GM20000 (cell line): ENCODE data around the gene HOXA3.

Source experiments
- DNase-seq: peaks from one replicate; pipeline ENCODE4 v3.0.0; 2012; ENCODE audit warnings: low spot score
- TF ChIP-seq, protein P1 (sequence below): IDR thresholded peaks from 2 replicates; pipeline ENCODE4 v1.5.1; 2012; ENCODE audit warnings: mild to moderate bottlenecking, control low read depth; ENCODE audit errors: extremely low read depth, missing control alignments

Gene HOXA3

DNA sequence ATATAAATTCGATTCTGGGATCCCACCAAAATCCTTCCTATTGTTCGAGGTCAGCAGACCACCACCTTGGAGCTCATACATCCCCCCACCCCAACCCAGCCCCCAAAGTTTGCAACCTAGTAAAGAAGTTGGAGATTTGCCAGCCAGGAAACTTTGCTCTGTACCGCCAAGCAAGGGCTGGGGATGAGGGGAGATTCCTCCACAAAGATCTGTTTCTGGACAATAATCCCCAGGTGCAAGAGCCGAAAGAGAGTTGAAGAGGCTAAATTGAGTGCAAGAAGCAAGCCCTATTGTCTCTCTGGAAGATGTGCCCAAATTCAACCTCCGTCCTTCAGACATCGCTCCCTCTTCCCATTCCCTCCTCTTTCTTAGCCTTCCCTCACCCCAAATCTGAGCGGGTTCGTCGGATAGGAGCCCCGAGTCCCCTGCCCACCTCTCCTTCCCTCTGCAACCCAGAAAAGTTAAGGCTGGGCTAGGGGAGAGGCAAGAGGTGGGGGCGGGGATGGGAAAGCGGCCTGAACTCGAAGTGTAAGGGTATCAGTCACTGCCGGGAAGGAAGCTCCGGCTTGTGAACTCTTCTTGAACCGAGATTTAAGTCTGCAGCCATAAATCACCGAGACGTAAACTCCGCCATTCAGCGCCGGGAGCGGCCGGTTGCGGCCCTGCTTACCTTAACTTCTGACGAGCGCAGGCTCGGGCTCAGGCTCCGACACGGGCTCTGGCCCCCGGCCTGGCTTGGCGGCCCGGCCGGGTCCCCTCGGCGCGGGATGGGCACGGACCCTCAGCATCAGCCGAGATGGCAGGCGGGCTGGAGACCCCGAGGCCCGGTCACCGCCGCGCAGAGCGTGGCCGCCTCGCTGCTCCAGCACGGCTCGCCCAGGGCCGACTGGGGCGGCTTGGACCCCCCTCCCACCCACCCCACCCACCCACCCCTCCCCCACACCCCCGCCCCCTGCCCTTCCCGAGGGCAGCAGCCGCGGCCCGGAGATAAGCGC is 39.1 kb downstream of the HOXA3 start:
- DNase-seq = no peak
- TF ChIP-seq, protein P1, sequence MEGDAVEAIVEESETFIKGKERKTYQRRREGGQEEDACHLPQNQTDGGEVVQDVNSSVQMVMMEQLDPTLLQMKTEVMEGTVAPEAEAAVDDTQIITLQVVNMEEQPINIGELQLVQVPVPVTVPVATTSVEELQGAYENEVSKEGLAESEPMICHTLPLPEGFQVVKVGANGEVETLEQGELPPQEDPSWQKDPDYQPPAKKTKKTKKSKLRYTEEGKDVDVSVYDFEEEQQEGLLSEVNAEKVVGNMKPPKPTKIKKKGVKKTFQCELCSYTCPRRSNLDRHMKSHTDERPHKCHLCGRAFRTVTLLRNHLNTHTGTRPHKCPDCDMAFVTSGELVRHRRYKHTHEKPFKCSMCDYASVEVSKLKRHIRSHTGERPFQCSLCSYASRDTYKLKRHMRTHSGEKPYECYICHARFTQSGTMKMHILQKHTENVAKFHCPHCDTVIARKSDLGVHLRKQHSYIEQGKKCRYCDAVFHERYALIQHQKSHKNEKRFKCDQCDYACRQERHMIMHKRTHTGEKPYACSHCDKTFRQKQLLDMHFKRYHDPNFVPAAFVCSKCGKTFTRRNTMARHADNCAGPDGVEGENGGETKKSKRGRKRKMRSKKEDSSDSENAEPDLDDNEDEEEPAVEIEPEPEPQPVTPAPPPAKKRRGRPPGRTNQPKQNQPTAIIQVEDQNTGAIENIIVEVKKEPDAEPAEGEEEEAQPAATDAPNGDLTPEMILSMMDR = no peak

DNA sequence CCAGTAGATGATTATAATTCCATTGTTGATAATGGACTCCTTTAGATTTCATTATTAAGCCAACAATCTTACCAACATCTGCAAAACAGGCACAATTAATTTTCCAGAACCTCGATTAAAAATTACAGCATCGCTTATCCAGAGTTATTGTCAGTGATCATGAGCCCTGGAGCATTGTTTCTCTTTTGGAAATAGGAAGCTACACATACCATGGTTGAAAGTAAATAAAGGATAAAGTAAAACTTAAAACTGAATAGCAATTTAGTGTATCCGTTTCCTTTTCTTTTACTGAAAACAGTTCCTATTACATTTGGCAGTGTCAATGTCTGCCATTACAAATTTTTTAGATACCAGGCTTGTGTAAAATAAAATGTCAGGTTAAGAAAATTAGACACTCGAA is 40.0 kb downstream of the HOXA3 start:
- DNase-seq = no peak
- TF ChIP-seq, protein P1 = no peak

DNA sequence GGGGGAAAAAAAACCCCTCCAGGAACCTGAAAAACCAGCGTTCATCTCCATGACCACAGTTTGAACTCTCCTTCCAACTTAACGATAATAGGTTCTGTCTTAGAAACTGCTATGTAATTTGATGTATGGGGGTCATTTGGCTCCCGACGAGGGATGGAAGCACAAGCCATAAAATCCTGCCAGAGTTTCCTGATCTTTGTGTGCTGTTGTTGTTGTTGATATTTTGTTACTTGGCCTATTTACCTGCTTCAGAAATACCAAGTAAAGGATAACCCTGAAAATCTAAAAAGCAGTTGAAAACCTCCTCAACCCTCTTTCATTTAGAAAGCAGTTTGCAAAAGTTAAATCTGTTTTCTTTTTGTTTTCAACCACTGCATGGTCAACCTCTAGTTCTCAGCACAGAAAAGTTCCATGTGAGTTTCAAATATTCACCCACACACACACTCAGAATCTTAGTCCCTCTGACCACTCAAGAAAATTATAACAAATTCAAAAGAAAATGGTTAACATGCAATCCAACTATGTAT is 40.6 kb downstream of the HOXA3 start:
- TF ChIP-seq, protein P1 = no peak
- no peak for DNase-seq

DNA sequence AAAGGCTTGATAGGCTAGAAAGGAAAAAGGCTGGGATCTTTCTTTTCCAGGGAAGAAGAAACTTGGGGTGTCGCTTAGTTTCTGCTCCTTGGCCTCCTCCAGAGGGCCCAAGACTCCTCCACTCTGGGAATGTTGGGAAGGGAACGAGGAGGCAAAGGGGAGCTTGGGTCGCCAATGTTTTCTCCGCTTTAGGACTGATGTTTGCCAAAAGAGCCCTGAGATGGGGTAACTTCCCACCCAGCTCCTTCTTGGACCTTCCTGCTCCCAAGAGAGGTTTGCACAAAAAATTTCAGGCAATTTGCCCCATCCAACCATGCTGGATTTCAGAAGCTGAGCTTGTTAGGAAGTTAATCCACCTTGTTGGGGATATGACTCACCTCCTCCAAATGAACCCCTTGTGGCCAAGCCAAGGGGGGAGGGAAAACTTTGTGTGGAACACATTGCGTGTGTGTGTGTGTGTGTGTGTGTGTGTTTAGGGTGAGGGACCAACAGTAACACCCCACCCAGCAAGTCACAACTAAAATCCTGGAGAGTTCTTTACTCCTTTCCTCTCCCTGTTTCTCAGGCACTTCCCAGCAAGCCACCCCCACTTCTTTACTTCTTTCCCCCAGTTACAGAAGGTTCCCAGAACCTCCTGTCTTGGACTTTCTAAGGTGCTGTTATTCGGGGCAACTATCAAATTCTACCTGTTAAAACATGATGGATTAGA is 41.2 kb downstream of the HOXA3 start:
- TF ChIP-seq, protein P1 = no peak
- no peak for DNase-seq

DNA sequence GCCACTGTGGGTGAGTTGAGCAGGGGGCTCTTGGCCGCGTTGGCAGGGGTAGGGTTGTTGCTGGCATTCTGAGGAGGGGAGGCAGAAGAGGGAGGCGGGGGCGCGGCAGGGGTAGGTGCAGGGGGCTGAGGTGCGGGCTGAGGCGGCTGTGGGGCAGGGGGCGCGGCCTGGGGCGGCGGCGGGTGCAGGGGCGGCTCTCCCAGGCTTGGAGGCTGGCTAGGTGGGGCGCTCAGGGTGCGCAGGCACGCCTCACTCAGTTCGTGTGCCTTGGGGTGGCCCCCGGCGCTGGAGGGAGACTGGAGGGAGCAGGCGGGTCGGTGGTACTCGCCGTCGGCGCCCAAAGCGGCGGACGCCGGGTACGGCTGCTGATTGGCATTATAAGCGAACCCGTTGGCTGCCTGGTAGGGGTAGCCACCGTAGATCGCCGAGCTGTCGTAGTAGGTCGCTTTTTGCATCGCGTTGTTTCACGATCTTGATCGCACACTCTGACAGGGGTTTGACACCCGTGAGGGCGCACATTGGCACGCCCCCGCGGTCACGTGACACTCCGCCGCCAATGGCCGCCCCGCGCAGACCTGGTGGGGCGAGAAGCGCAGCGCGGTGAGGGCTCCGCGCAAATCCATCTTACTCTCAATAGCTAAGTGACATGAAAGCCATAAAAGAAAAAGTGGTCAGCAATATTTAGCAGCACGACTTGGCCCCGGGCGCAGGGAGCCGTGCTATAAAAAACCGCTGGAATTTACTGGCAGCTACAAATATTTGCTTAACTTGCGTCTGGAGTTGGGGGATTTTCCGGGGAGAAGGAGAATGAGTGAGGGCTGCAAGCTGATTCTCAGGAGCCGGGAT is 42.0 kb downstream of the HOXA3 start:
- TF ChIP-seq, protein P1 = no peak

DNA sequence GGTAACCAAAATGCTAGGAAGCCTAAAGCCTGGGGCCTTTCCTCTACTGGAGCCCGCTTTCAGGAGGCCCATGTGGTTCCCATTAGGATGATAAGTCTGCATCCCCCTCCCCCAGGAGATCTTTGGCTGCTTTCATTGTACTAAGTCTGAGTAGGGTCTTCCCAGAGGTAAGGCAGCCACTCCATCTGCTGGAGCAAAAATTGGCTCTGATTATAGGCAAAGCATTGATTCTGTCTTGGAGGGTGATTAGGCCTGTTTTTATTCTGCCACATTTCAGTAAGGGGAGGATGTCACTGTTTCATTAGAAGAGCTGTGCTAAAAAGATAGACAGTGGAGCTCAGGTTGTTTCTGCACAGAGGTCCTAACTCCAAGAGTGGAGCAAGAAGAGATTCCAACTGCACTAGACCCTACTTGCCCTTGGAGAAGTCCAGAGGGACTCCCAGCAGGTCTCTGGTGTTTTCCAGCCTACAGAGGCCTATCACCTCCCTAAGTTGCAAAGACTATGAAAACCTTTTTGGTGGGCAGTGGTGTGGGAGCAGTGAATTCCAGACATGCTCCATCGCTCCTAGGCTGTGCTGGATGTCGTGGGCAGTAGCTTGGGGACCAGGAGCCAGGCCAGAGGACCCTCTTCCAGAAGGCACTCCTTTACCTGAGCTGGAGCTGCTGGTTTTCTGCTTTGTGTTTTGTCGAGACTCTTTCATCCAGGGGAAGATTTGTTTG is 42.8 kb downstream of the HOXA3 start:
- TF ChIP-seq, protein P1 = no peak
- no peak for DNase-seq

More for the DNA sequence above, 42.0 kb downstream of the HOXA3 start:
- no peak for DNase-seq
